OCI-LY1 (cell line): Measurements from ENCODE around the gene ZFYVE28.

ENCODE experiments used
- H2AFZ ChIP-seq: fragments of 200-600 bp; sonication (generic), shearing (Covaris generic); 2 replicates; pipeline ENCODE4 v1.6.0; 2014; ENCODE audit warnings: antibody characterized with exemption, mild to moderate bottlenecking, low read length
- H3F3A ChIP-seq: fragments of 200-600 bp; sonication (generic), shearing (Covaris generic); 2 replicates; pipeline ENCODE4 v1.6.0; 2014; ENCODE audit warnings: mild to moderate bottlenecking, antibody characterized with exemption, low read length, moderate library complexity; ENCODE audit not compliant: insufficient read depth
- H3K27ac ChIP-seq: fragments of 200-600 bp; sonication (generic); 2 replicates; pipeline ENCODE4 v1.5.1; 2014; ENCODE audit warnings: low read length, mixed run types, mild to moderate bottlenecking, low read depth; ENCODE audit not compliant: poor library complexity, severe bottlenecking
- H3K27me3 ChIP-seq: fragments of 200-600 bp; sonication (generic); 2 replicates; pipeline ENCODE4 v1.6.0; 2014; ENCODE audit warnings: antibody characterized with exemption, mild to moderate bottlenecking, low read length, moderate library complexity; ENCODE audit not compliant: insufficient read depth
- H3K36me3 ChIP-seq: fragments of 200-600 bp; sonication (generic); 2 replicates; pipeline ENCODE4 v1.6.1; 2014; ENCODE audit warnings: mild to moderate bottlenecking, antibody characterized with exemption, low read length, moderate library complexity, mixed read lengths; ENCODE audit not compliant: insufficient read depth
- H3K4me1 ChIP-seq: fragments of 200-600 bp; sonication (generic); 2 replicates; pipeline ENCODE4 v1.5.1; 2014; ENCODE audit warnings: mild to moderate bottlenecking, low read length, moderate library complexity; ENCODE audit not compliant: insufficient read depth, severe bottlenecking
- H3K4me2 ChIP-seq: fragments of 200-600 bp; sonication (generic), shearing (Covaris generic); 2 replicates; pipeline ENCODE4 v1.6.1; 2014; ENCODE audit warnings: low read length
- H3K4me3 ChIP-seq: fragments of 200-600 bp; sonication (generic); 2 replicates; pipeline ENCODE4 v1.5.1; 2014; ENCODE audit warnings: low read length, low read depth, mild to moderate bottlenecking, mixed read lengths; ENCODE audit not compliant: poor library complexity, severe bottlenecking
- H3K79me2 ChIP-seq: fragments of 200-600 bp; shearing (Covaris generic); 2 replicates; pipeline ENCODE4 v1.6.1; 2016; ENCODE audit warnings: mixed run types, low read length, mixed read lengths; ENCODE audit not compliant: insufficient read depth
- H3K9ac ChIP-seq: fragments of 200-600 bp; sonication (generic), shearing (Covaris generic); 2 replicates; pipeline ENCODE4 v1.6.1; 2014; ENCODE audit warnings: mild to moderate bottlenecking, low read length, mixed read lengths
- H3K9me2 ChIP-seq: fragments of 200-600 bp; sonication (generic), shearing (Covaris generic); 2 replicates; pipeline ENCODE4 v1.6.1; 2014; ENCODE audit warnings: low read depth, mild to moderate bottlenecking, low read length, mixed read lengths
- H3K9me3 ChIP-seq: fragments of 200-600 bp; shearing (Covaris generic); 2 replicates; pipeline ENCODE4 v1.6.1; 2014; ENCODE audit warnings: low read length, mixed read lengths
- H4K20me1 ChIP-seq: fragments of 200-600 bp; sonication (generic), shearing (Covaris generic); 2 replicates; pipeline ENCODE4 v1.6.0; 2016; ENCODE audit warnings: mild to moderate bottlenecking, low read length; ENCODE audit not compliant: insufficient read depth
- CTCF ChIP-seq: fragments of 200-600 bp; sonication (generic), shearing (Covaris generic); IDR thresholded peaks from 2 replicates; pipeline ENCODE4 v1.5.1; 2017; ENCODE audit warnings: mild to moderate bottlenecking, antibody characterized with exemption, low read length, moderate library complexity, mixed read lengths
- EZH2 ChIP-seq: fragments of 200-600 bp; sonication (generic), shearing (Covaris generic); IDR thresholded peaks from 2 replicates; pipeline ENCODE4 v1.8.0; 2017; ENCODE audit warnings: borderline replicate concordance, mixed run types, mild to moderate bottlenecking, antibody characterized with exemption, low read length, moderate library complexity, mixed read lengths

Gene ZFYVE28

GRCh38 chr4:2413821-2414610 is 4.4 kb downstream of the ZFYVE28 start:
- no peaks in the 10 kb centered on the region for H3K9me3 ChIP-seq
- no peak overlapping the region for H3K4me3 ChIP-seq
- H3F3A ChIP-seq = no peaks in the 10 kb centered on the region
- H2AFZ ChIP-seq = no peak overlapping the region
- H3K4me1 ChIP-seq = peaks cover 9% of the 10 kb centered on the region
- H4K20me1 ChIP-seq = no peaks in the 10 kb centered on the region
- no peak overlapping the region for H3K9ac ChIP-seq
- no peak overlapping the region for H3K27ac ChIP-seq
- no peaks in the 10 kb centered on the region for H3K27me3 ChIP-seq
- H3K79me2 ChIP-seq = no peaks in the 10 kb centered on the region
- TF ChIP-seq CTCF = no peak
- TF ChIP-seq EZH2 = no peak
- H3K4me2 ChIP-seq = no peak overlapping the region
- no peaks in the 10 kb centered on the region for H3K36me3 ChIP-seq
- H3K9me2 ChIP-seq = no peaks in the 10 kb centered on the region

- H3K9ac ChIP-seq = no peak overlapping the region
- no peaks in the 10 kb centered on the region for H4K20me1 ChIP-seq
- H2AFZ ChIP-seq = no peak overlapping the region
- H3K4me2 ChIP-seq = 0 out of 2 replicates have a peak overlapping the region, but pooled peaks have one; percentile 29
- no peaks in the 10 kb centered on the region for H3F3A ChIP-seq
- H3K27ac ChIP-seq = no peak overlapping the region
- no peaks in the 10 kb centered on the region for H3K27me3 ChIP-seq
- no peaks in the 10 kb centered on the region for H3K36me3 ChIP-seq
- peaks cover 7% of the 10 kb centered on the region for H3K4me1 ChIP-seq
- TF ChIP-seq CTCF = no peak
- TF ChIP-seq EZH2 = no peak
- H3K9me2 ChIP-seq = no peaks in the 10 kb centered on the region
- no peaks in the 10 kb centered on the region for H3K79me2 ChIP-seq
- no peaks in the 10 kb centered on the region for H3K9me3 ChIP-seq
- no peak overlapping the region for H3K4me3 ChIP-seq
Measured at GRCh38 chr4:2412885-2413716, 5.3 kb downstream of the ZFYVE28 start.

- H3K27ac ChIP-seq = no peak overlapping the region
- no peaks in the 10 kb centered on the region for H3K9me3 ChIP-seq
- no peak overlapping the region for H3K4me2 ChIP-seq
- no peaks in the 10 kb centered on the region for H3K36me3 ChIP-seq
- no peaks in the 10 kb centered on the region for H3F3A ChIP-seq
- no peak overlapping the region for H2AFZ ChIP-seq
- no peak overlapping the region for H3K9ac ChIP-seq
- no peaks in the 10 kb centered on the region for H3K9me2 ChIP-seq
- peaks cover 2% of the 10 kb centered on the region for H3K4me1 ChIP-seq
- TF ChIP-seq CTCF (no peak), EZH2 (no peak)
- no peak overlapping the region for H3K4me3 ChIP-seq
- no peaks in the 10 kb centered on the region for H3K79me2 ChIP-seq
- no peaks in the 10 kb centered on the region for H3K27me3 ChIP-seq
- H4K20me1 ChIP-seq = no peaks in the 10 kb centered on the region
Measured at GRCh38 chr4:2412534-2412884, 5.9 kb downstream of the ZFYVE28 start.
